K562 (cell line): ENCODE data around the gene LITAF. TPM values are rescaled to one million over a fixed set of nuclear protein-coding genes. Genes with fewer than 3 reads are reported as not detected.

Source experiments
- ATAC-seq: fragments of 200-7000 bp; cut with Tn5 transposase; 3 replicates; pipeline ENCODE4 v1.9.1; 2020; ENCODE audit warnings: moderate library complexity
- BruUV-seq: library from RNA; stranded (reverse); fragments of 400-500 nt; replicated peaks from 2 replicates; lab custom pipeline; 2021; lab: Mats Ljungman, UMichigan
- CTCF ChIA-PET: fragments of 300-600 bp; formaldehyde crosslinking; extraction: SDS; loops from one replicate; lab custom pipeline; 2021; ENCODE audit warnings: low intra/inter-chr PET ratio; lab: Yijun Ruan, JAX
- POLR2A ChIA-PET: fragments of 300-600, 350-650 bp; sonication (Branson Sonifier 250); formaldehyde crosslinking; extraction: SDS; loops from one replicate; lab custom pipeline; 2021; ENCODE audit warnings: antibody characterized with exemption, inconsistent platforms; lab: Yijun Ruan, JAX
- DNase-seq, 4 experiments: peaks; one replicate each; pipeline versions ENCODE4 v3.0.0 to v3.0.0-alpha.2; 2011 to 2018; ENCODE audit warnings: low spot score in 3 of 4, mixed read lengths in 3 of 4; ENCODE audit errors: extremely low read depth in 1 of 4
- FAIRE-seq: peaks from 2 replicates; lab custom pipeline; 2011; peaks lifted over from hg19 to GRCh38; lab: Jason Lieb, UNC
- H2AFZ ChIP-seq: 2 replicates; pipeline ENCODE4 v1.6.0; 2011; ENCODE audit warnings: low read depth, low read length, control low read depth, inconsistent platforms
- H3K27ac ChIP-seq: fragments of 200-600 bp; 3 replicates; pipeline ENCODE4 v1.8.0; 2011; ENCODE audit warnings: low read depth, mild to moderate bottlenecking, control low read depth, inconsistent platforms, low read length, moderate library complexity, mixed read lengths; ENCODE audit errors: extremely low read depth
- H3K27me3 ChIP-seq, 2 experiments: fragments of 300-600 bp in 1 of 2; 2 replicates in 1 of 2; 3 replicates in 1 of 2; pipeline versions ENCODE4 v1.6.0 to v1.8.0; 2011; ENCODE audit warnings: inconsistent platforms in 2 of 2, low read length in 2 of 2, mild to moderate bottlenecking in 1 of 2, mixed read lengths in 1 of 2, moderate library complexity in 1 of 2; ENCODE audit not compliant: control insufficient read depth in 2 of 2, insufficient read depth in 2 of 2
- H3K36me3 ChIP-seq: fragments of 300-600 bp; 3 replicates; pipeline ENCODE4 v1.8.0; 2011; ENCODE audit warnings: mild to moderate bottlenecking, low read length, inconsistent platforms; ENCODE audit not compliant: control insufficient read depth, insufficient read depth
- H3K4me1 ChIP-seq, 2 experiments: fragments of 200-600 bp in 1 of 2; replicated peaks in 1 of 2; 2 replicates in 1 of 2; 3 replicates in 1 of 2; pipeline versions ENCODE4 v1.5.1 to v1.8.0; 2011; ENCODE audit warnings: inconsistent platforms in 2 of 2, low read length in 2 of 2, mild to moderate bottlenecking in 1 of 2, mixed read lengths in 1 of 2, moderate library complexity in 1 of 2; ENCODE audit not compliant: control insufficient read depth in 2 of 2, insufficient read depth in 2 of 2
- H3K4me2 ChIP-seq: 2 replicates; pipeline ENCODE4 v1.6.1; 2011; ENCODE audit warnings: low read length, control low read depth, inconsistent platforms, mixed read lengths; ENCODE audit not compliant: insufficient read depth
- H3K4me3 ChIP-seq: fragments of 200-600 bp; sonication (generic), shearing (Covaris generic); 2 replicates; pipeline ENCODE4 v1.5.1; 2016; ENCODE audit warnings: control low read depth, inconsistent platforms
- H3K79me2 ChIP-seq: fragments of 200-600 bp; 3 replicates; pipeline ENCODE4 v1.8.0; 2011; ENCODE audit warnings: low read length, inconsistent platforms; ENCODE audit not compliant: control insufficient read depth, insufficient read depth
- H3K9ac ChIP-seq, 2 experiments: 2 replicates each; pipeline versions ENCODE4 v1.6.0 to v1.6.1; 2011; ENCODE audit warnings: low read depth in 2 of 2, low read length in 2 of 2, control low read depth in 1 of 2, inconsistent platforms in 1 of 2, mild to moderate bottlenecking in 1 of 2, mixed read lengths in 1 of 2; ENCODE audit not compliant: insufficient read depth in 1 of 2
- H3K9me1 ChIP-seq: one replicate; pipeline ENCODE4 v1.6.0; 2011; ENCODE audit warnings: inconsistent platforms, mild to moderate bottlenecking, low read length, moderate library complexity; ENCODE audit not compliant: control insufficient read depth, insufficient read depth
- H3K9me3 ChIP-seq: replicated peaks from 2 replicates; pipeline ENCODE4 v1.5.1; 2011; ENCODE audit warnings: low read depth, low read length, inconsistent platforms; ENCODE audit not compliant: control insufficient read depth, insufficient read depth
- H4K20me1 ChIP-seq: replicated peaks from 2 replicates; pipeline ENCODE4 v1.6.1; 2011; ENCODE audit warnings: low read length, inconsistent platforms, mixed read lengths; ENCODE audit not compliant: control insufficient read depth, insufficient read depth
- C11orf30 ChIP-seq: fragments of 450-650 bp; IDR thresholded peaks from 2 replicates; pipeline ENCODE4 v1.6.1; 2016; ENCODE audit warnings: low read depth, mild to moderate bottlenecking
- CBFA2T3 ChIP-seq: fragments of 450-650 bp; IDR thresholded peaks from 2 replicates; pipeline ENCODE4 v1.6.1; 2017
- FOS ChIP-seq: IDR thresholded peaks from 3 replicates; pipeline ENCODE4 v1.6.1; 2011; ENCODE audit not compliant: insufficient read length; ENCODE audit errors: extremely low read depth
- LCOR ChIP-seq: sonication (generic); formaldehyde crosslinking; IDR thresholded peaks from 2 replicates; pipeline ENCODE4 v1.8.0; 2022; ENCODE audit warnings: mild to moderate bottlenecking, missing genetic modification reagents
- LEF1 ChIP-seq: fragments of 450-650 bp; IDR thresholded peaks from 2 replicates; pipeline ENCODE4 v1.6.1; 2016; ENCODE audit warnings: mild to moderate bottlenecking
- MTA1 ChIP-seq: fragments of 450-650 bp; IDR thresholded peaks from 2 replicates; pipeline ENCODE4 v1.6.1; 2017; ENCODE audit warnings: borderline replicate concordance
- MYNN ChIP-seq, 2 experiments: sonication (generic); formaldehyde crosslinking in 1 of 2; IDR thresholded peaks; 2 replicates each; pipeline versions ENCODE4 v1.5.0 to v1.6.1; 2016 to 2020; ENCODE audit warnings: antibody characterized with exemption in 1 of 2, missing genetic modification reagents in 1 of 2
- PTBP1 ChIP-seq: fragments of 200-400 bp; formaldehyde crosslinking; IDR thresholded peaks from 2 replicates; pipeline ENCODE4 v1.6.1; 2017; ENCODE audit warnings: low read depth, low read length
- WGBS: fragments of 100-300 bp; shearing (Covaris generic); methylation state at CpG from one replicate; pipeline ENCODE4 v1.1.6; 2016; ENCODE audit warnings: low coverage, mixed read lengths; ENCODE audit not compliant: insufficient coverage; ENCODE audit errors: missing lambda C conversion rate; 5-methylcytosine and 5-hydroxymethylcytosine counted together
- in situ Hi-C: fragments of 300-500 bp; cut with MboI; formaldehyde crosslinking; loops from 4 replicates; pipeline ENCODE4 v1.15.0; 2018; ENCODE audit warnings: inconsistent platforms, mixed read lengths
- intact Hi-C: fragments of 100-400 bp; cut with micrococcal nuclease; formaldehyde crosslinking; loops from 2 replicates; pipeline ENCODE4 v1.14.2; 2022
- polyA plus RNA-seq, 8 experiments: library from polyadenylated mRNA; depleted of rRNA in 4 of 8; stranded (reverse) in 5 of 8; unstranded in 3 of 8; fragments of >200 nt; fragmentation: Nextera tagmentation in 2 of 8; fragmentation: Illumina TruSeq in 1 of 8; extraction: Ambion mirVana in 2 of 8; extraction: Trizol in 1 of 8; gene quantifications; 2 replicates each; pipeline versions ENCODE4 v1.2.1 to v1.2.3, GENCODE V29; 2011 to 2014; ENCODE audit warnings: inconsistent platforms in 1 of 8, missing spikeins in 1 of 8
- total RNA-seq, 7 experiments: library from RNA; depleted of rRNA in 6 of 7; stranded (reverse); fragments of >200 nt in 6 of 7; fragmentation: Illumina TruSeq in 2 of 7; extraction: Trizol in 2 of 7; gene quantifications; 2 replicates each; pipeline versions ENCODE4 v1.2.1 to v1.2.3, GENCODE V29; 2011 to 2021; ENCODE audit warnings: low replicate concordance in 1 of 7

The LITAF gene
- total and polyA plus RNA-seq, 9 of the 15 experiments (the other 6 are each of a cell fraction or from before 2014, with no cell fraction given) = 4.1 to 17.8 (median 11.9) TPM

- Histone ChIP-seq H3K36me3 (no peaks in the 10 kb centered on the region), H3K9me3 (no peaks in the 10 kb centered on the region), H3K27ac (no peak overlapping the region), H3K4me1 (no peaks in the 10 kb centered on the region; a peak in 1 of 5 replicates), H3K27me3 (peaks cover 27 to 45% of the 10 kb centered on the region in 2 experiments), H4K20me1 (peaks cover 6% of the 10 kb centered on the region), H3K4me2 (no peak overlapping the region), H3K9ac (no peak overlapping the region), H3K79me2 (no peaks in the 10 kb centered on the region), H2AFZ (no peak overlapping the region), H3K4me3 (no peak overlapping the region), H3K9me1 (no peaks in the 10 kb centered on the region)
- BruUV-seq = no TSS peak
- ChIA-PET POLR2A (interaction anchor here (0.7 to 0.9 kb wide), 2 partner anchors 14 to 67 kb away, joined by 3 to 4 read pairs; no protein-coding TSS in a partner anchor), CTCF (no interaction called here)
- WGBS = 7% methylated on average over 9 of the region's 9 CpGs
- no peak for DNase-seq
- no peak for FAIRE-seq
- ATAC-seq = no peak
- intact Hi-C loops (no loop called here), in situ Hi-C loops (loop anchor here (25.0 kb wide), 1 partner anchor 580 kb away; no protein-coding TSS in a partner anchor)
- TF ChIP-seq CBFA2T3 (peak; percentile 62), C11orf30 (peak; percentile 21; the same call in 1 of the 2 replicates), LEF1 (0 out of 2 replicates have a peak, but pooled peaks have one; percentile 25), MYNN (IDR thresholded peaks at IDR 0.05) (no peak), MYNN (CRISPR knock-in tag; IDR thresholded peaks at IDR 0.05) (no peak)
These were observed 44.5 kb downstream of the LITAF start for GRCh38 chr16:11542069-11542744.

GRCh38 chr16:11539641-11540050 is 47.1 kb downstream of the LITAF start:
- no peaks in the 10 kb centered on the region for H3K36me3 ChIP-seq
- H3K9ac ChIP-seq = no peak overlapping the region
- DNase-seq (no peak), FAIRE-seq (no peak), ATAC-seq (no peak)
- peaks cover 21 to 66% of the 10 kb centered on the region in 2 experiments for H3K27me3 ChIP-seq
- no peaks in the 10 kb centered on the region for H3K9me3 ChIP-seq
- TF ChIP-seq FOS (no peak), PTBP1 (no peak), MTA1 (0 out of 2 replicates have a peak, but pooled peaks have one; percentile 48), LCOR (CRISPR knock-in tag) (no peak)
- WGBS = 4% methylated on average over 4 of the region's 4 CpGs
- POLR2A ChIA-PET = interaction anchor here (0.8 to 1.5 kb wide), 3 partner anchors 9 to 203 kb away, joined by 3 to 4 read pairs (median 4); partner anchors contain the start of gene TXNDC11
- CTCF ChIA-PET = no interaction called here
- no peaks in the 10 kb centered on the region for H3K9me1 ChIP-seq
- H3K4me2 ChIP-seq = no peak overlapping the region
- intact Hi-C loops (loop anchor here (10.0 kb wide), 1 partner anchor 275 kb away; no protein-coding TSS in a partner anchor), in situ Hi-C loops (loop anchor here (10.0 to 25.0 kb wide), 2 partner anchors 265 to 577 kb away; no protein-coding TSS in a partner anchor)
- BruUV-seq = no TSS peak
- no peak overlapping the region for H3K27ac ChIP-seq
- H2AFZ ChIP-seq = no peak overlapping the region
- no peaks in the 10 kb centered on the region; a peak in 1 of 5 replicates for H3K4me1 ChIP-seq
- no peak overlapping the region for H3K4me3 ChIP-seq
- peaks cover 6% of the 10 kb centered on the region for H4K20me1 ChIP-seq
- H3K79me2 ChIP-seq = no peaks in the 10 kb centered on the region
